ENCODE data around the gene TANC1. TPM values are rescaled to one million over a fixed set of nuclear protein-coding genes. Genes with fewer than 3 reads are reported as not detected.

Gene TANC1
- total RNA-seq (2014; rRNA removed; shearing (Covaris generic)): 8.5 and 9.5 TPM in 2 replicates
- 2.7 and 2.8 TPM in 2 replicates for polyA plus RNA-seq (2016; fragmentation: Nextera tagmentation; extraction: Ambion mirVana)
- long read RNA-seq, partial matches to known transcripts: 3 of 3 reads
- long read RNA-seq, other reads (novel, unspliced or antisense): 0 of 3 reads

- TF ChIP-seq REST (IDR thresholded peaks at IDR 0.05; ENCODE audit: unreplicated experiment): no peak
- peak; percentile 63 for TF ChIP-seq POLR2AphosphoS5 (IDR thresholded peaks at IDR 0.05; ENCODE audit: low read depth)
- TF ChIP-seq, protein P1, sequence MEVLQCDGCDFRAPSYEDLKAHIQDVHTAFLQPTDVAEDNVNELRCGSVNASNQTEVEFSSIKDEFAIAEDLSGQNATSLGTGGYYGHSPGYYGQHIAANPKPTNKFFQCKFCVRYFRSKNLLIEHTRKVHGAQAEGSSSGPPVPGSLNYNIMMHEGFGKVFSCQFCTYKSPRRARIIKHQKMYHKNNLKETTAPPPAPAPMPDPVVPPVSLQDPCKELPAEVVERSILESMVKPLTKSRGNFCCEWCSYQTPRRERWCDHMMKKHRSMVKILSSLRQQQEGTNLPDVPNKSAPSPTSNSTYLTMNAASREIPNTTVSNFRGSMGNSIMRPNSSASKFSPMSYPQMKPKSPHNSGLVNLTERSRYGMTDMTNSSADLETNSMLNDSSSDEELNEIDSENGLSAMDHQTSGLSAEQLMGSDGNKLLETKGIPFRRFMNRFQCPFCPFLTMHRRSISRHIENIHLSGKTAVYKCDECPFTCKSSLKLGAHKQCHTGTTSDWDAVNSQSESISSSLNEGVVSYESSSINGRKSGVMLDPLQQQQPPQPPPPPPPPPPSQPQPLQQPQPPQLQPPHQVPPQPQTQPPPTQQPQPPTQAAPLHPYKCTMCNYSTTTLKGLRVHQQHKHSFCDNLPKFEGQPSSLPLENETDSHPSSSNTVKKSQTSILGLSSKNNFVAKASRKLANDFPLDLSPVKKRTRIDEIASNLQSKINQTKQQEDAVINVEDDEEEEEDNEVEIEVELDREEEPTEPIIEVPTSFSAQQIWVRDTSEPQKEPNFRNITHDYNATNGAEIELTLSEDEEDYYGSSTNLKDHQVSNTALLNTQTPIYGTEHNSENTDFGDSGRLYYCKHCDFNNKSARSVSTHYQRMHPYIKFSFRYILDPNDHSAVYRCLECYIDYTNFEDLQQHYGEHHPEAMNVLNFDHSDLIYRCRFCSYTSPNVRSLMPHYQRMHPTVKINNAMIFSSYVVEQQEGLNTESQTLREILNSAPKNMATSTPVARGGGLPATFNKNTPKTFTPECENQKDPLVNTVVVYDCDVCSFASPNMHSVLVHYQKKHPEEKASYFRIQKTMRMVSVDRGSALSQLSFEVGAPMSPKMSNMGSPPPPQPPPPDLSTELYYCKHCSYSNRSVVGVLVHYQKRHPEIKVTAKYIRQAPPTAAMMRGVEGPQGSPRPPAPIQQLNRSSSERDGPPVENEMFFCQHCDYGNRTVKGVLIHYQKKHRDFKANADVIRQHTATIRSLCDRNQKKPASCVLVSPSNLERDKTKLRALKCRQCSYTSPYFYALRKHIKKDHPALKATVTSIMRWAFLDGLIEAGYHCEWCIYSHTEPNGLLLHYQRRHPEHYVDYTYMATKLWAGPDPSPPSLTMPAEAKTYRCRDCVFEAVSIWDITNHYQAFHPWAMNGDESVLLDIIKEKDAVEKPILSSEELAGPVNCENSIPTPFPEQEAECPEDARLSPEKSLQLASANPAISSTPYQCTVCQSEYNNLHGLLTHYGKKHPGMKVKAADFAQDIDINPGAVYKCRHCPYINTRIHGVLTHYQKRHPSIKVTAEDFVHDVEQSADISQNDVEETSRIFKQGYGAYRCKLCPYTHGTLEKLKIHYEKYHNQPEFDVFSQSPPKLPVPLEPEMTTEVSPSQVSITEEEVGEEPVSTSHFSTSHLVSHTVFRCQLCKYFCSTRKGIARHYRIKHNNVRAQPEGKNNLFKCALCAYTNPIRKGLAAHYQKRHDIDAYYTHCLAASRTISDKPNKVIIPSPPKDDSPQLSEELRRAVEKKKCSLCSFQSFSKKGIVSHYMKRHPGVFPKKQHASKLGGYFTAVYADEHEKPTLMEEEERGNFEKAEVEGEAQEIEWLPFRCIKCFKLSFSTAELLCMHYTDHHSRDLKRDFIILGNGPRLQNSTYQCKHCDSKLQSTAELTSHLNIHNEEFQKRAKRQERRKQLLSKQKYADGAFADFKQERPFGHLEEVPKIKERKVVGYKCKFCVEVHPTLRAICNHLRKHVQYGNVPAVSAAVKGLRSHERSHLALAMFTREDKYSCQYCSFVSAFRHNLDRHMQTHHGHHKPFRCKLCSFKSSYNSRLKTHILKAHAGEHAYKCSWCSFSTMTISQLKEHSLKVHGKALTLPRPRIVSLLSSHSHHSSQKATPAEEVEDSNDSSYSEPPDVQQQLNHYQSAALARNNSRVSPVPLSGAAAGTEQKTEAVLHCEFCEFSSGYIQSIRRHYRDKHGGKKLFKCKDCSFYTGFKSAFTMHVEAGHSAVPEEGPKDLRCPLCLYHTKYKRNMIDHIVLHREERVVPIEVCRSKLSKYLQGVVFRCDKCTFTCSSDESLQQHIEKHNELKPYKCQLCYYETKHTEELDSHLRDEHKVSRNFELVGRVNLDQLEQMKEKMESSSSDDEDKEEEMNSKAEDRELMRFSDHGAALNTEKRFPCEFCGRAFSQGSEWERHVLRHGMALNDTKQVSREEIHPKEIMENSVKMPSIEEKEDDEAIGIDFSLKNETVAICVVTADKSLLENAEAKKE (CRISPR knock-in tag; IDR thresholded peaks at IDR 0.05): no peak
- no peak for TF ChIP-seq STAT1 (IDR thresholded peaks at IDR 0.05; ENCODE audit: unreplicated experiment)
- TF ChIP-seq, protein P2, sequence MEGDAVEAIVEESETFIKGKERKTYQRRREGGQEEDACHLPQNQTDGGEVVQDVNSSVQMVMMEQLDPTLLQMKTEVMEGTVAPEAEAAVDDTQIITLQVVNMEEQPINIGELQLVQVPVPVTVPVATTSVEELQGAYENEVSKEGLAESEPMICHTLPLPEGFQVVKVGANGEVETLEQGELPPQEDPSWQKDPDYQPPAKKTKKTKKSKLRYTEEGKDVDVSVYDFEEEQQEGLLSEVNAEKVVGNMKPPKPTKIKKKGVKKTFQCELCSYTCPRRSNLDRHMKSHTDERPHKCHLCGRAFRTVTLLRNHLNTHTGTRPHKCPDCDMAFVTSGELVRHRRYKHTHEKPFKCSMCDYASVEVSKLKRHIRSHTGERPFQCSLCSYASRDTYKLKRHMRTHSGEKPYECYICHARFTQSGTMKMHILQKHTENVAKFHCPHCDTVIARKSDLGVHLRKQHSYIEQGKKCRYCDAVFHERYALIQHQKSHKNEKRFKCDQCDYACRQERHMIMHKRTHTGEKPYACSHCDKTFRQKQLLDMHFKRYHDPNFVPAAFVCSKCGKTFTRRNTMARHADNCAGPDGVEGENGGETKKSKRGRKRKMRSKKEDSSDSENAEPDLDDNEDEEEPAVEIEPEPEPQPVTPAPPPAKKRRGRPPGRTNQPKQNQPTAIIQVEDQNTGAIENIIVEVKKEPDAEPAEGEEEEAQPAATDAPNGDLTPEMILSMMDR (conservative IDR thresholded peaks at IDR 0.05; ENCODE audit: low read depth in 2 of 2): no peak
- no peak for TF ChIP-seq EZH2 (IDR thresholded peaks at IDR 0.05; ENCODE audit: low read depth, unreplicated experiment)
- no peak for TF ChIP-seq NANOG (IDR thresholded peaks at IDR 0.05; ENCODE audit: borderline replicate concordance)
- no peak for TF ChIP-seq ZNF114 (CRISPR knock-in tag; IDR thresholded peaks at IDR 0.05)
- peaks cover 41% of the 10 kb centered on the region for H3K27me3 Mint-ChIP-seq (ENCODE audit: insufficient read depth, low read depth, poor library complexity)
- H3K9me3 Mint-ChIP-seq: no peaks in the 10 kb centered on the region
- ATAC-seq: peak; percentile 83
- H3K4me3 Mint-ChIP-seq: peak within 1 kb of the TSS; percentile 95
- peaks cover 6% of the 10 kb centered on the region for H3K4me1 ChIP-seq (ENCODE audit: insufficient read depth)
- H3K27me3 ChIP-seq (ENCODE audit: insufficient read depth): peaks cover 65% of the 10 kb centered on the region
- no peaks in the 10 kb centered on the region for H3K9me2 ChIP-seq (ENCODE audit: insufficient read depth)
- peak; percentile 92 for DNase-seq (ENCODE audit: low spot score)
- 0 out of 2 replicates have a peak within 1 kb of the TSS, but pooled peaks have one; percentile 40 for H3K27ac Mint-ChIP-seq
- no peaks in the 10 kb centered on the region for H3K36me3 Mint-ChIP-seq (ENCODE audit: low read depth)
- H3K4me2 ChIP-seq: peak within 1 kb of the TSS; percentile 98
- H3F3A ChIP-seq (replicated peaks; ENCODE audit: low read depth): no peaks in the 10 kb centered on the region; the same call in 1 of the 2 replicates
- H2AFZ ChIP-seq: peak within 1 kb of the TSS; percentile 98
- peak within 1 kb of the TSS; percentile 87 for H3K4me3 ChIP-seq
- peaks cover 18% of the 10 kb centered on the region for H3K4me1 Mint-ChIP-seq
- H3K36me3 ChIP-seq (ENCODE audit: insufficient read depth): no peaks in the 10 kb centered on the region; the same call in 1 of the 2 replicates
- H4K20me1 ChIP-seq (replicated peaks; ENCODE audit: insufficient read depth): peaks cover 18% of the 10 kb centered on the region
- peaks cover 24% of the 10 kb centered on the region for H3K79me2 ChIP-seq (replicated peaks; ENCODE audit: insufficient read depth)
- H3K27ac ChIP-seq (ENCODE audit: low read depth): no peak within 1 kb of the TSS
These were observed at the start of gene TANC1 for GRCh38 chr2:158968396-158969161. TANC1 (plus strand) TSS chr2:158968640; CDS start chr2:159065911, 97,271 bp downstream.
